Activated B cell treated with CpG ODN at 0.5 μM for 24 hours (primary cell): ENCODE measurements around the gene NIT2. TPM values are rescaled to one million over a fixed set of nuclear protein-coding genes. Genes with fewer than 3 reads are reported as not detected.

Source experiments
- ATAC-seq: fragments of 200-7000 bp; cut with Tn5 transposase; one replicate; pipeline ENCODE4 v1.10.0; 2021; ENCODE audit warnings: low read depth, mild to moderate bottlenecking, moderate library complexity
- CTCF ChIA-PET: fragments of 350-600 bp; sonication (Branson Sonifier 250); formaldehyde crosslinking; loops from one replicate; lab custom pipeline; 2021; ENCODE audit warnings: antibody characterized with exemption; lab: Charles Lee
- POLR2A ChIA-PET: fragments of 350-600 bp; sonication (Branson Sonifier 250); formaldehyde crosslinking; loops from one replicate; lab custom pipeline; 2021; ENCODE audit warnings: antibody characterized with exemption; lab: Charles Lee
- DNase-seq: peaks from one replicate; pipeline ENCODE4 v3.0.0; 2022
- H3K27ac Mint-ChIP-seq: one replicate; pipeline ENCODE4 v1.8.0; 2020; ENCODE audit warnings: mixed read lengths
- H3K27me3 Mint-ChIP-seq: one replicate; pipeline ENCODE4 v1.8.0; 2021; ENCODE audit warnings: mixed read lengths
- H3K36me3 Mint-ChIP-seq: one replicate; pipeline ENCODE4 v1.8.0; 2021; ENCODE audit warnings: low read depth, mixed read lengths
- H3K4me1 Mint-ChIP-seq: one replicate; pipeline ENCODE4 v1.8.0; 2021; ENCODE audit warnings: mixed read lengths
- H3K4me3 Mint-ChIP-seq: one replicate; pipeline ENCODE4 v1.8.0; 2020; ENCODE audit warnings: mild to moderate bottlenecking, mixed read lengths
- H3K9me3 Mint-ChIP-seq: one replicate; pipeline ENCODE4 v1.8.0; 2020; ENCODE audit warnings: mixed read lengths
- intact Hi-C: fragments of 100-400 bp; cut with micrococcal nuclease; formaldehyde crosslinking; loops from one replicate; pipeline ENCODE4 v1.15.1; 2024
- total RNA-seq: library from RNA; stranded (reverse); gene quantifications from 2 replicates; pipeline ENCODE4 v1.2.3, GENCODE V29; 2022
- TF ChIP-seq, protein P1 (sequence below): fragments of 200-600 bp; IDR thresholded peaks from one replicate; pipeline ENCODE4 v1.8.0; 2022; ENCODE audit warnings: antibody characterized with exemption, mild to moderate bottlenecking

NIT2 gene
- total RNA-seq, 1 donor from 2014 or later = 55.6 TPM

DNA sequence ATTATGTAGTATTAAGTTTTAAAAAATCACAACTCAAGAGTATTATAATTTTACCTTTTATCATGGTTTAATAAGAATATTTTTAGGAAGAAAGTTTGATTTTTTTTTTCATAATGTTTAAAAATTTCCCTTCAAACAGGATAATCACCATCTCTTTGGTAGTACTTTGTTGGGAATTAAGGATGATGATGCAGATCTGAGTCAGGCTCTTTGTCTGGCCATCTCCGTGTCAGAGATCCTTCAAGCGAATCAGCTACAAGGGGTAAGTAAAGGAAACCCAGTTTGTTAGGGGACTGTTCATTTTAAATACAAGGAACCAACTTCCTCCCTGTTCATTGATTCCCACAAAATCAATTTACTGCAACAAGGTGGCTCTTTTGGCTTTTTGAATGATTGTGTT lies 36.8 kb upstream of the NIT2 start:
- TF ChIP-seq, protein P1, sequence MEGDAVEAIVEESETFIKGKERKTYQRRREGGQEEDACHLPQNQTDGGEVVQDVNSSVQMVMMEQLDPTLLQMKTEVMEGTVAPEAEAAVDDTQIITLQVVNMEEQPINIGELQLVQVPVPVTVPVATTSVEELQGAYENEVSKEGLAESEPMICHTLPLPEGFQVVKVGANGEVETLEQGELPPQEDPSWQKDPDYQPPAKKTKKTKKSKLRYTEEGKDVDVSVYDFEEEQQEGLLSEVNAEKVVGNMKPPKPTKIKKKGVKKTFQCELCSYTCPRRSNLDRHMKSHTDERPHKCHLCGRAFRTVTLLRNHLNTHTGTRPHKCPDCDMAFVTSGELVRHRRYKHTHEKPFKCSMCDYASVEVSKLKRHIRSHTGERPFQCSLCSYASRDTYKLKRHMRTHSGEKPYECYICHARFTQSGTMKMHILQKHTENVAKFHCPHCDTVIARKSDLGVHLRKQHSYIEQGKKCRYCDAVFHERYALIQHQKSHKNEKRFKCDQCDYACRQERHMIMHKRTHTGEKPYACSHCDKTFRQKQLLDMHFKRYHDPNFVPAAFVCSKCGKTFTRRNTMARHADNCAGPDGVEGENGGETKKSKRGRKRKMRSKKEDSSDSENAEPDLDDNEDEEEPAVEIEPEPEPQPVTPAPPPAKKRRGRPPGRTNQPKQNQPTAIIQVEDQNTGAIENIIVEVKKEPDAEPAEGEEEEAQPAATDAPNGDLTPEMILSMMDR = no peak
- DNase-seq (no peak), ATAC-seq (no peak)
- no peaks in the 10 kb centered on the region for H3K27me3 Mint-ChIP-seq
- H3K36me3 Mint-ChIP-seq = peaks cover 67% of the 10 kb centered on the region
- H3K4me3 Mint-ChIP-seq = no peak overlapping the region
- CTCF ChIA-PET = no interaction called here
- no peaks in the 10 kb centered on the region for H3K4me1 Mint-ChIP-seq
- intact Hi-C loops = no loop called here
- no peaks in the 10 kb centered on the region for H3K9me3 Mint-ChIP-seq
- POLR2A ChIA-PET = no interaction called here
- H3K27ac Mint-ChIP-seq = no peak overlapping the region

DNA sequence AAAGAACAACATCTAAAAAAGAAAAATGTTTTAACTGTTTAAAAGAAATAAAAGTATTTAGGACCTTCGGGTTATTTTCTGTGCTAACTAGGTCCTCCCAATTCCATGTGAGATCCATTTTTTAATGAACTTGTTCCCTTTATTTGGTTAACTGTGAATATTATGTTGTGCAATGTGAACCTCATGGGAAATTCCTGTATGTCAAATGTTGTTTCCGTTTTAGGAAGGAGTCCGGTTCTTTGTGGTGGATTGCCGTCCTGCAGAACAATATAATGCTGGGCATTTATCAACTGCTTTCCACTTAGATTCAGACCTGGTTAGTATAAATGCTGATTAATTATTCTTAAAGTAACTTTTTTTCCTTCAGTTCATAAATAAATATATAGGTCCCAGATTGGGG lies 35.5 kb upstream of the NIT2 start:
- Mint-ChIP-seq H3K4me1 (no peaks in the 10 kb centered on the region), H3K27me3 (no peaks in the 10 kb centered on the region), H3K9me3 (no peaks in the 10 kb centered on the region), H3K4me3 (no peak overlapping the region), H3K36me3 (peaks cover 68% of the 10 kb centered on the region), H3K27ac (no peak overlapping the region)
- ChIA-PET POLR2A (no interaction called here), CTCF (no interaction called here)
- DNase-seq (no peak), ATAC-seq (no peak)
- TF ChIP-seq, protein P1 = no peak
- intact Hi-C loops = no loop called here

DNA sequence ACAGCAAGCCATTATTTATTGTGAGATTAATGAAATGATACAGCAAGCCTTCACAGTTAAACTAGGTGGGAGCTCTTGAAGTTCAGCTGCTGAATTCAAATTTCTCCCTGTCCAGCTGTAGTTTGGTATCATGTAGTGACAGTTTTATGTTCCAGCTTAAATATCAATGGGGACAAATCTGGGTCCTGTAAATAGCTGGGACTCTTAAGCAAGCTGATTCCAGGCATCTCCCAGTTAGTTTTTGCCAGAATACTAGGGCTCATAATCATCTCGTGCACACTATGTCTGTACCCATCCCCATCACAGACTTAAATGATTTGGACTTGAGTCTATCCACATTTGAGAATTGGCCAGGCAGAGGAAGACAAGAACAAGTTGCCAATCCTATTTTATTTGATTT lies 27.9 kb upstream of the NIT2 start:
- Mint-ChIP-seq H3K27me3 (no peaks in the 10 kb centered on the region), H3K4me3 (no peak overlapping the region), H3K36me3 (peaks cover 67% of the 10 kb centered on the region), H3K9me3 (no peaks in the 10 kb centered on the region), H3K27ac (no peak overlapping the region), H3K4me1 (no peaks in the 10 kb centered on the region)
- POLR2A ChIA-PET = no interaction called here
- TF ChIP-seq, protein P1 = no peak
- intact Hi-C loops = no loop called here
- CTCF ChIA-PET = no interaction called here
- ATAC-seq = no peak
- no peak for DNase-seq

DNA sequence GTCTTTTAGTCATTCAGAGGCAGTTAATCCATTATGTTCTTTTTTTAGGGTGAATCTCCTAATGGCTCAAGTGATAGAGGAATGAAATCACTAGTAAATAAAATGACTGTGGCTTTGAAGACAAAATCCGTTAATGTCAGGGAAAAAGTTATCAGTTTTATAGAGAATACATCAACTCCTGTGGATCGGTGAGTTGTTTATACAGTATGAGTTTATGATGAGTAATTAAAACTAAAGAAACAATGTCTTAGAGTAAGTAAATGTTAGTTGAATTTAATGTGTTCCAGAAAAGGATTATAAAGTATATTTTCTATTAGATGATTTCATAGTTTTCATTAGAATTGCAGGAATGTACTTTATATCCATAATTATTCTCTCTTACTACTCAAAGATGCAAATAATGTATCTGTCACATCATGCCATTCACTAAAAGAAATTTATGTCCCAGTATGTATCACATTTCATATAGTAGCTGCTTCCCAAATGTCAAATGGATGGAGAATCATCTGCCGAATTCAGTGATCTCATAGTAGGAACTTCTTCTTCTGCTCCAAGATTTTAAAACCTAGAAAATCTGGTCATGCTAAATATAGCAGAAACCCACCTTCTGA lies 24.1 kb upstream of the NIT2 start:
- Mint-ChIP-seq H3K4me1 (no peaks in the 10 kb centered on the region), H3K27ac (no peak overlapping the region), H3K36me3 (peaks cover 56% of the 10 kb centered on the region), H3K27me3 (no peaks in the 10 kb centered on the region), H3K9me3 (no peaks in the 10 kb centered on the region), H3K4me3 (no peak overlapping the region)
- CTCF ChIA-PET = no interaction called here
- intact Hi-C loops = no loop called here
- POLR2A ChIA-PET = no interaction called here
- no peak for DNase-seq
- no peak for ATAC-seq
- TF ChIP-seq, protein P1 = no peak

DNA sequence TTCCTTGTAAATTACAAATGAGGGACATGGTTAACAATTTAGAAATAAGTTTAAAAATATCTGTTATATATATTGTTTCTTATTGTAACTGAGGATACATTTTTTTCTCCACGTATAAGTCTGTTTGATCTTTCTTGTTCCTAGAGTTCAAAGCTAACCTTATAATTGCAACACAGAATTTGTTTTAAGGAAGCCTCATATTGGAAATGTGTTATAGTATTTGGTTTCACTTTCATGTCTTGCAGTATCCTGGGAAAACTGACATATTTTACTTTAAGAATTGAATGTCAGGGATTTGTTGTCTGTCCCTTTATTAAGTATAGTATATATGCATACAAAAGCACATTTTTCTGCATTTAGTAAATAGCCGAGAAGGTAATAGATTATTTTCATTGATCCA lies 23.5 kb upstream of the NIT2 start:
- intact Hi-C loops = no loop called here
- ATAC-seq (no peak), DNase-seq (no peak)
- H3K36me3 Mint-ChIP-seq = peaks cover 54% of the 10 kb centered on the region
- CTCF ChIA-PET = no interaction called here
- H3K27me3 Mint-ChIP-seq = no peaks in the 10 kb centered on the region
- no peak overlapping the region for H3K27ac Mint-ChIP-seq
- POLR2A ChIA-PET = no interaction called here
- H3K4me3 Mint-ChIP-seq = no peak overlapping the region
- H3K4me1 Mint-ChIP-seq = no peaks in the 10 kb centered on the region
- H3K9me3 Mint-ChIP-seq = no peaks in the 10 kb centered on the region
- TF ChIP-seq, protein P1 = no peak
